Activated gamma-delta T cell (primary cell): ENCODE data around the gene EPN1.

Source experiments
- DNase-seq: peaks from one replicate; lab custom pipeline; 2025; lab: John Stamatoyannopoulos, UW

EPN1 gene

GRCh38 chr19:55646889-55647731 is 27.9 kb upstream of the EPN1 start:
- no peak for DNase-seq

DNA sequence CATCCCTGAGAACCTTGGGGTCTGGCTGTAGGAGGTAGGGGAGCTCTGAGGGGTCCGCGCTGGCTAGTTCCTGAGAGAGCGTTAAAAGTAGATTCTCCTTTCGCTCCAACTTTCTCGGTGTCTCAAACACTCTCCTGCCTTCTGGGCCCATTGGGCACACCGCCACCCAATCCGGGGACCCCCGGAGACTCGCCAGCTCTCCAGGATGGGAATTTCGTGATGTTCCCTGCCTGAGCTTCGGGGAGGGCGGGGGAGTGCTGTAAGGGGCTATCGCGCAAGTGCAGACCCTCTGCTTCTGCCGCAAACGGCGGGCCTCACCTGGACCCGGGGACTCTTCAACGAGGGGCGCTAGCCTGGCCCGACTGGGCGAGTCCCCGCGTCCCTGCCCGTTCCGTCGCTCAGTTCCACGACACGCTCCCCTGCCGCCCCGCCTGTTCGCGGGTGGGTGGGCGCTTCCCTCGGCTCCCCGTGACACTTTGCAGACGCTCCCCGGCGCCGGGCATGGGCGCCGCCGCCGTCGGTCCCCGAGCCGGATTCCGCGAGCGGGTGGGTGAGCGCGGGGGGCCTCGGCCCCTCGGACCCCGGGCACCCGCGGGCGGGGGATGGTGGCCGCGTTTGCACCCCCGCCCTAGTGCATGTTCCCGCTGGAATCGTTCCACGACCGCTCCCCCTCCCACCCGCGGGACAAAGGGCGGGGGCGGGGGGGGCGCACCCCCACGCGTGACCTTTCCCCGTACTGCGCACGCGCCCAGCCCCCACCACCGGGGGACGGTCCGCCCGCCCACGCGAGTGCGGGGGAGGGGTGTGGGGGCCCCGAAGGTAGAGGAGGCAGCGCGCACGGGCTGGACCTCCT is 27.1 kb upstream of the EPN1 start, which contains the start of gene CCDC106:
Gene CCDC106 (plus strand): TSS at position 481 of the 853 bp plus-strand sequence. CDS start 835 bp downstream, outside the sequence.
- DNase-seq = peak; percentile 27

- no peak for DNase-seq
These were observed 26.3 kb upstream of the EPN1 start for GRCh38 chr19:55648585-55649267.

DNA sequence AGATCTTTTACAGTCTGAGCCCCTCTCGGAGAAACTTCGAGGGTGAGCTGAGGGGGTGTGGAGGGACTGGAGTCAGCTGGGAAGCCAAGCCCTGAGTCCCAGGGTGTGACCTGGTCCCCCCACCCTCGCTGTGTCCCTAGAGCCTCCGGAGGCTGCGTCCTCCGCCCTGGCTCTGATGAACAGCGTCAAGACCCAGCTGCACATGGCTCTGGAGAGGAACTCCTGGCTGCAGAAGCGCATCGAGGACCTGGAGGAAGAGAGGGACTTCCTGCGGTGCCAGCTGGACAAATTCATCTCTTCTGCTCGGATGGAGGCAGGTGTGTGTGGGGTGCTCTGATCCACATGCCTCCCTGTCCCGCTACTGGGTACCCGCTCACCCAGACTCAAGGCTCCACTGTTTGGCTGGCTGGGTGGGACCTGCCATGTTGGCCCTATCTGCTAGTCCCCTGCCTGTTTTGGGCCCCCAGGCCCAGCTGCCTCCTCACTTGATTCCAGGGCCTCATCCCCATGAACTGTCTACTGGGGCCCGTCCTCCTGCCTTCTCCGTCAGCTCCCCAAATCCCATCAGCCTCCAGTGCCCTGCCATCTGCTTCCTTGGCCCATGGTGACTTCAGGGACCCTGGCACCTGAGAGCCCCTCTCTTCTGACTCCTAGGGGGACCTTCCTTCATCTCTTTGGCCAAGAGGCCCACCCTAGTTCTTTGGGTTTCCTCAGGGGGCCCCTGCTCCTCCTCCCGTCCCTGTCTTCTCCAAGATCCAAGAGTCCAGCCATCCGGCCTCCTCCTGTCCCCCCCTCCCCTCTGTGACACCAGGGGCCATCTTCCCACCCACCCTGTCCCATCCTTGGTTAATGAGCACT is 25.5 kb upstream of the EPN1 start:
- no peak for DNase-seq

DNA sequence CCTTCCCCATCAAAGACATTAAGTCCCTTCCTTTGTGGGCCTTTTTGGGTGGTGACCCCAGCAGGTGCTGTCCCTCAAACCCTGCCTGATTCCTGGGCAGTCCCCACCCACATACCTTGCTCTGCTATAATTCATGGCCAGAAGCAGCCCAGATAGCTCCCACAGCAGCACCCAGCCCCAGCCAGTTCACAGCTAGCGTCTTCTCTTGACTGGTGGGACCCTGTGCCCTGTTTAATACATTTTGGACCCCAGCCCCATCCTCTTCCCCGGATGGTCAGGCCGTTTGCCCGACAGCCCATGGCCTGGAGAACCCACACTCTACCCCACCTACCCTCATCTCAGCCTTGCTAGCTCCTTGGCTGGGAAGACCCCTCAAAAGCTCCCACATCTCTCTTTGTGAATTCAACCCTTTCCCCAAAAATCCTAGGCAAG is 24.9 kb upstream of the EPN1 start:
- no peak for DNase-seq

DNA sequence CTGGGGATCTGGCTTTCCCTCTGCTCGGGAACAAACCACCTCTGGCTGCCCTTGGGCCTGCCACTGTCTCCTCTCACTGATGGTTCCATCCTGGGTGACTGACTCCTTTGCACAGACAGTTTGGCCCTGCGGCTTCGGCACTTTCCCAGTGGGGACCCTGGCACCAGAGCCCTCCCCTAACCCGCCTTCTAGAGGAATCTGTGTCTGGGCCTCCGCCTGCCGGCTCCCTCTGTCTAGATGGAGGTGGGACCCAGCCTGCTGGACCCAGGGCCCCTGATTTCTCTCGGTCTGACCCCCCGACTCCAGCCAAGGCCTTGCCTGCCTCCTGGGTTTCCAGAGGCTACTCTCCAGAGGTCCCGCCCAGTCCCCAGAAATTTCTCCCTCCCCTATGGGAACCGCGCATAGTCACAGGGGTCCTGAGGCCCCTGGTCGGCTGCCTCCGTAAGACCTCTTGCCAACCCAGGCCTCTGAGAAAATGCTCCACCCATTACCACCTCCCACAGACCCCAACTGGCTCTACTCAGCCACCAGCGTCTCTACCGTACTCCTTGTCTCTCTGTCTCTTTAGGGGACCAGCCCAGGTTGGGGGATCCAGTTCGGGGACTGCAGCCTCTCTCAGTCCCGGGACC is 24.3 kb upstream of the EPN1 start:
- no peak for DNase-seq

GRCh38 chr19:55651236-55651635 is 23.8 kb upstream of the EPN1 start:
- DNase-seq = no peak

DNA sequence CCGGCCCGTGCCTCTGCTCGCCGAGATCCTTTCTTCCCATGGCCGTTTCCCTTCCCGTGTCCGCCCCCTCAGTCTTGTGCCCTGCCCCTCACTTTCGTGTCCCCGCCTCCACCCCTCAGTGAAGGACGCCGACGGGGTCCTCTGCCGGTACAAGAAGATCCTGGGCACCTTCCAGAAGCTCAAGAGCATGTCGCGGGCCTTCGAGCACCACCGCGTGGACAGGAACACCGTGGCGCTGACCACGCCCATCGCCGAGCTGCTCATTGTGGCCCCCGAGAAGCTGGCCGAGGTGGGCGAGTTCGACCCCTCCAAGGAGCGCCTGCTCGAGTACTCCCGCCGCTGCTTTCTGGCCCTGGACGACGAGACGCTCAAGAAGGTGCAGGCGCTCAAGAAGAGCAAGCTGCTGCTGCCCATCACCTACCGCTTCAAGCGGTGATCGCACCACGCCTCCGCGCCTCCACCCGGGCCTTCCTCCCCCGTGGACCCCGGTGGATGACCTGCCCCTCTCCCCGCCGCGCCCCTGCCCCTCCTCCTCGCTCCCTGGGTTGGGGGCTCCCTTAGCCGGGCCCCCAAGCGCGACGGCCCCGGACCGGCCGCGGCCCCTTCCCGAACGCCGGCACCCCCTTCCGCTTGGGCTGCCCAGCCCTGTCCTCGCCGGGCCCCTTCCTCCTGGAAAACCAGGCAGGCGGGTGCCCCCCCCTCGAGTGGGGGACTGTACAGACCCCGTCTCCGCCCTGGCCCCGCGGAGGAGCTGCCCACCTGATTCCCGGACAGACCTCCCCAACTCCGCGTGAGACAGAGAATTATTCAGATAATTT is 22.5 kb upstream of the EPN1 start:
- peak; percentile 23 for DNase-seq

DNA sequence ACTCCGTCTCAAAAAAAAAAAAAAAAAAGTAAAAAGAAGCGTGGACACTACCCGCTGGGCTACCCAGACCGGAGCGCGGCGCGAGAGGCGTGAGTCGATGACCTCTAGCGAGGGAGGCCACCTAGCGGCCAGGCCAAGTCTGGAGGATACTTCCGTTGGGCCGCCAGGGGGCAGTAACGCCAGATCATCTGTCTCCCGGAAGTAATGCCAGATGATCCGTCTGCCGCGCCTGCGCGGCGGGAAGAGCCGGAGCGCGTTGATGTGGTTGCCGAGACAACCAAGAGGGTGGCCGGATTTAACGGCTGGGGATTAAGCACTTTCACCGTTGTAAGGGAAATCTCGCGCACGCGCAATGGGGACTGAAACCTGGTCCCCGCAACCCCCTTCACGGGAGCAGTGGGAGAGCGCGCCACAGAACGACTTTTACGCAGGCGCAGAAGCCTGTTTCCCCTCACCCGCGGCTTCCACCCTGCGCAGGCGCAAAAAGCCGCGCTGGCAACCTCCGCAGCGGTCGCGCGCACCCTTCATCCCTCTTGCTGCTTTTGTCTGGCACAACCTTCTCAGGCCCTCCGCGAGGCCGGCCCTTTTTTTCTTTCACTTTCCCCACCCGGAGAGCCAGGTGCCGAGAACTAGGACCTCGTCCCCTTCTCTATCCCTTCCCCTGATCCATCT is 21.2 kb upstream of the EPN1 start:
- peak; percentile 92 for DNase-seq

GRCh38 chr19:55654323-55654867 is 20.6 kb upstream of the EPN1 start:
- DNase-seq = peak; percentile 68

- DNase-seq = peak; percentile 95
These were observed 20.0 kb upstream of the EPN1 start, which contains the start of gene U2AF2 for GRCh38 chr19:55654868-55655647. Gene U2AF2, plus strand, starts transcription at chr19:55655035. Its CDS starts 70 bp downstream, at chr19:55655105.

DNA sequence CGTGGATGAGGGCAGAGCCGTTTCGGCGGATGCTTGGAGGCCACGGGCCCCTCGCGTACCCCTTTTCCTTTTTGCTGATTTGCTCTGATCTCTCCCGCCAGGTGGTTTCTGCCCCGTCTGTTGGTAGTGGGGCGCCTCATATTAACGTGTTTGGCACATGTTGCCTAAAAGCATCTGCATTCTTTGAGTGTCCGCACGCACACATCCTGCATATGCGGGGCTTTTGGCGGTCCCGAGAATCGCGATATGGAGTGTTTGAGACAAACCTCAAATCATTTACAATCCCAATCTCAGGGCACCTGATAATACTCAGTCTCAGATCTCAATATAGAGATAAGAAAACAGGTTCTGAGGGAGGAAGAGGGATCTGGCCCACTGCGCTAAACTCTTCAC is 19.4 kb upstream of the EPN1 start:
- DNase-seq = no peak

- DNase-seq = no peak
These were observed 18.5 kb upstream of the EPN1 start for GRCh38 chr19:55656552-55656951.

GRCh38 chr19:55656988-55657747 is 17.9 kb upstream of the EPN1 start:
- DNase-seq = no peak

- DNase-seq = no peak
These were observed 16.1 kb upstream of the EPN1 start for GRCh38 chr19:55658846-55659459.

DNA sequence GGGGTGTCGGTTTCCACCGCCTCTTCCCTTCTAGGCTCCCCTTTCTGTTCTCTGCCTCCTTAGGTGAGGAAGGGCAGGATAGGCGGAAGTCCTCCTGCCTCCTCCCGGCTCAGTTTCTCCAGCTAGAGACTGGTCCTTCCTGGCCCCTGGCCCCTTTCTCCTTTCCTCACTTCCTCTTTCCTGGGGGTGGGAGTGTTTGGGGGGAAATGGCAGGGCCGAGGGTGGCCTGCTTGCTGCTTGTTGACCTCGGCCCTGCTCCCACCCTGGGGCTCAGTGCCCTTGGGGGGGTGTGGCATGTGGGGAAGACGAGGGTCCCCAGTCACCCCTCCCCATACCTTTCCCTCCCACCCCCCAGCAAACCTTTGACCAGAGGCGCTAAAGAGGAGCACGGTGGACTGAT is 15.2 kb upstream of the EPN1 start:
- no peak for DNase-seq

DNA sequence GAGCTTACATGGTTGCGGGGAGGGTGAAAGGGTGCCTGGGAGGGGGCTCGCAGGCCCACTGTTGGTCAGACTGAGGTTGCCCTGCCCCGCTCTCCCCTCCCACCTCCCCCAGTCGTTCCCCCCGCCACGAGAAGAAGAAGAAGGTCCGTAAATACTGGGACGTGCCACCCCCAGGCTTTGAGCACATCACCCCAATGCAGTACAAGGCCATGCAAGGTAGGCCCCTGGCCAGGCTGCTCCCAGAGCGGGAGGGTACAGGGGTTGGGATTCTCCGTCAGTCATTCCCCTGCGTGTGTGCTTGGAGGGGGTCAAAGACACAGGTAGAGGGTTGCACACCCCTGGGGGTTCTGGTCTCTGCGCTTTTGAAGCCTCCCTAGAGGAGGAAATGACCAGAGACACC is 14.6 kb upstream of the EPN1 start:
- DNase-seq = no peak
